Body of pancreas (tissue), 4 donors: ENCODE measurements around the gene TRIP11. TPM values are rescaled to one million over a fixed set of nuclear protein-coding genes. Genes with fewer than 3 reads are reported as not detected.

Experiments
- ATAC-seq: fragments of 150-250 bp; one replicate; pipeline ENCODE4 v1.9.1; 2016
- DNase-seq, 4 donors: peaks; one replicate each; pipeline ENCODE4 v3.0.0-alpha.2; 2019
- H3K27ac ChIP-seq, 4 donors: fragments of 200-600 bp; sonication (generic); 1 replicate in 3 of 4; 2 replicates in 1 of 4; pipeline versions ENCODE4 v1.5.1 to v1.6.1; 2016 to 2019; ENCODE audit warnings: mild to moderate bottlenecking in 1 of 4, mixed read lengths in 1 of 4, moderate library complexity in 1 of 4
- H3K27me3 ChIP-seq, 2 donors: fragments of 200-600 bp; sonication (generic); one replicate each; pipeline ENCODE4 v1.6.0; 2016; ENCODE audit warnings: mild to moderate bottlenecking in 1 of 2
- H3K36me3 ChIP-seq, 2 donors: fragments of 200-600 bp; sonication (generic); replicated peaks in 1 of 2; 2 replicates each; pipeline ENCODE4 v1.5.1; 2016; ENCODE audit warnings: low read depth in 2 of 2; ENCODE audit not compliant: insufficient read depth in 1 of 2
- H3K4me1 ChIP-seq: fragments of 200-600 bp; sonication (generic); one replicate; pipeline ENCODE4 v1.6.0; 2016
- H3K4me3 ChIP-seq, 2 donors: fragments of 200-600 bp; sonication (generic); 1 replicate in 1 of 2; 2 replicates in 1 of 2; pipeline ENCODE4 v1.5.1; 2016 to 2019
- H3K9me3 ChIP-seq, 3 donors: fragments of 200-600 bp; sonication (generic); 1 replicate in 2 of 3; 2 replicates in 1 of 3; pipeline ENCODE4 v1.5.1; 2016
- CTCF ChIP-seq, 7 experiments: fragments of 450-650 bp in 4 of 7; fragments of 200-600 bp in 3 of 7; sonication (generic) in 3 of 7; IDR thresholded peaks; one replicate each; pipeline ENCODE4 v1.5.1; 2016 to 2019; ENCODE audit warnings: antibody characterized with exemption in 7 of 7
- POLR2A ChIP-seq, 3 donors: fragments of 450-650 bp; IDR thresholded peaks; one replicate each; pipeline ENCODE4 v1.6.1; 2016; ENCODE audit warnings: antibody characterized with exemption in 3 of 3, mild to moderate bottlenecking in 2 of 3
- WGBS, 2 donors: methylation state at CpG; one replicate each; pipeline ENCODE4 v1.1.5; 2017; 5-methylcytosine and 5-hydroxymethylcytosine counted together
- intact Hi-C: fragments of 100-400 bp; cut with DNase I; formaldehyde crosslinking; loops from one replicate; pipeline ENCODE4 v1.15.1; 2023
- total RNA-seq, 2 donors: library from RNA; depleted of rRNA; stranded (reverse); fragments of >200 nt; gene quantifications; one replicate each; pipeline ENCODE4 v1.1.0, GENCODE V29; 2016

The TRIP11 gene
- total RNA-seq, 2 donors from 2014 or later: 25.2 to 33.6 TPM

DNA sequence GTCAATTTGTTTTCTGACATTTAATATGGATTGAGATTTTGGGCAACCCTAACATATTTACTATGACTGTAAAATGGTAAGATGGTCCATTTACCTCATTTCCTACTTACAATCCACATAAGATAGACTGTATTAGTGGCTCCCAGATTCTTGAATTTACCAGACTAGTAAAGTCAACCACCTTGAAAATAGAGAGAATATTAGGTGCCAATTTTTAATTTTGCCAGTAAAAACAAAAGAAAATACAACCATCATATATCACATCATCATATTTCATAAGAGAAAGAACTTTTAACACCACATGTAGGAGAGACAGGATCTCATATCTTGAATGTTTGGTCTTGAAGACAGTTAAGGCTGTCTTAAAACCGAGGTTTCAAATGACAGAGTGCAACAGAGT is 84.7 kb downstream of the TRIP11 start:
- no peaks in the 10 kb centered on the region for H3K36me3 ChIP-seq
- no peaks in the 10 kb centered on the region for H3K9me3 ChIP-seq
- H3K27me3 ChIP-seq: no peaks in the 10 kb centered on the region
- no peak overlapping the region for H3K27ac ChIP-seq
- DNase-seq: no peak
- no peak for TF ChIP-seq CTCF (IDR thresholded peaks at IDR 0.05)
- no peak for TF ChIP-seq POLR2A (IDR thresholded peaks at IDR 0.05)
- no peak overlapping the region for H3K4me3 ChIP-seq
- no peak for ATAC-seq
- intact Hi-C loops: no loop called here
- H3K4me1 ChIP-seq: peaks cover 5% of the 10 kb centered on the region
- 28 to 62% methylated on average over 1 of the region's 1 CpG for WGBS, 2 donors

DNA sequence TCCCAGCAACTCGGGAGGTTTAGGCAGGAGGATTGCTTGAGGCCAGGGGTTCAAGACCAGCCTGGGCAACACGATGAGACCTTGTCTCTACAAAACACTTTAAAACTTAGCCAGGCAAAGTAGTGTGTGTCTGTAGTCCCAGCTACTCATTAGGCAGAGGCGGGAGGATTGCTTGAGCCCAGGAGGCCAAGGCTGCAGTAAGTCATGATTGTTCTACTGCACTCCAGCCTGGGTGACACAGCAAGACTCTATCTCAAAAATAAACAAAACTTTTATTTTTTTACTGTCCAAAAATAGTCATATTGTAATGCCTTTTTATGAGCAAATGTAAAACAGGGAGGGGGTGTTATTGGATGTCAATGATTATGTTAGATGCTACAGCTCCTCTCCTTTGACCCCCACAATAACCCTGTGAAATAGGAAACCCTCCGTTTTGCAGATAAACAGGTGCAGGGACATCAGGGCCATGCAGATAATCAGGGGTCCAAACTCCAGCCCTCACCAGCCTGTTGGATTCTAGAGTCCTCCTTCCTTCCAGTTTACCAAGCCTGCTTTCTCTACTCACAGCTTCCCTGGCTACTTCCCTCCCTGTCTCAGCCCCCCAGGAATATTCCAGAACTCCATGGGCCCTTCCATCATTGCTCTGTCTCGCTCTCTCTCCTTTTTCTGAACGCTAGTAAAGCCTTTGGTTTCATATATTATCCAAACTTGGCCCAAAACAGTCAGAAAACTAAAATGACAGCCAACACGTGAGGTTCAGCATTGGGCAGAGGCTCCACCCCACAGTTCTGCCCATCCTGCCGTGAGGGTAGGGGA is 86.5 kb downstream of the TRIP11 start:
- Histone ChIP-seq H3K36me3 (no peaks in the 10 kb centered on the region), H3K27me3 (no peaks in the 10 kb centered on the region), H3K4me3 (no peak overlapping the region), H3K4me1 (peaks cover 6% of the 10 kb centered on the region), H3K27ac (no peak overlapping the region), H3K9me3 (no peaks in the 10 kb centered on the region)
- WGBS, 2 donors: 69 to 79% methylated on average over 8 of the region's 8 CpGs
- DNase-seq: no peak
- ATAC-seq: no peak
- intact Hi-C loops: no loop called here
- TF ChIP-seq POLR2A (IDR thresholded peaks at IDR 0.05) (no peak), CTCF (IDR thresholded peaks at IDR 0.05) (no peak)

DNA sequence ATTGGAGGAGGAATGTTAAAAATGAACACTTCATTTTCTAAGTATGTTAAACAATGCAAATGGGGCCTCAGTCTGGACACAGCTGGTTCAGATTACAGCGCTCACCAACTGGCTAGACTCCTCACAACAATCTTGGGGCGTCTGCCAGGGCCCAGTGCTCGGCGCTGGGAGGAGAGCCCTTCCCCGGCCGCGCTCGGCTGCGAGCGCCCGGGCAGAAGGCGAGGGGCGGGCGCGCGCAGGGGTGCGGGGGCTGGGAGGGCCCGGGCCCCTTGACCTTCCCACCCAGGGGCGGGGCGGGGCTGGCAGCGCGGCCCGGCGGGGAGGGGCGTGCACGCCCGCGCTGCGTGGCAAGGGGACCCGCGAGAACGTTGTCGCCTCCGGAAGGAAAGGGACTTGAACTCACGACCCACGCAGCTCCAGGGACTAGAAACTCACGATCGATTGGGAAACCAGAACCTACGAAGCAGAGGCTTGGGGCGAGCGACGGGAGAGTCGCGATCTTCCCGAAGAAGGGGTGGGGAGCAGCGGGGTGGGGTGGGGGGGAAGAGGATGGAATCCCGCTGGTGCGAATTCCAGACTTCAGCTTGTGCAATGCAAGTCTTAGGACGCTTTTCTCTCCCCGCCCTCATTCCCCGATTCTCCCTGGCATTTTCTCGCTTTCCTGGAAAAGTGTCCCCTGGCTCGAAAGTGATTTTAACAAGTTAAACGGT is 92.2 kb downstream of the TRIP11 start, which contains the start of gene FBLN5:
FBLN5 (minus strand) TSS at position 220 of the 710 bp plus-strand sequence. CDS start 465 bp downstream, outside the sequence.
- no peaks in the 10 kb centered on the region for H3K27me3 ChIP-seq
- peak; percentile 65 to 75 (median 69) for DNase-seq
- intact Hi-C loops: no loop called here
- H3K36me3 ChIP-seq: no peaks in the 10 kb centered on the region
- TF ChIP-seq CTCF (IDR thresholded peaks at IDR 0.05) (no peak), POLR2A (IDR thresholded peaks at IDR 0.05) (peak; percentile 23 to 48 (median 40))
- H3K9me3 ChIP-seq: no peaks in the 10 kb centered on the region
- peak within 1 kb of the TSS in 3 of 4 donors; percentile 38 to 66 (median 57) for H3K27ac ChIP-seq
- WGBS, 2 donors: 2% methylated on average over 25 to 54 of the region's 54 CpGs
- H3K4me3 ChIP-seq: peak within 1 kb of the TSS; percentile 41 to 45
- ATAC-seq: peak; percentile 82
- H3K4me1 ChIP-seq: peaks cover 5% of the 10 kb centered on the region

DNA sequence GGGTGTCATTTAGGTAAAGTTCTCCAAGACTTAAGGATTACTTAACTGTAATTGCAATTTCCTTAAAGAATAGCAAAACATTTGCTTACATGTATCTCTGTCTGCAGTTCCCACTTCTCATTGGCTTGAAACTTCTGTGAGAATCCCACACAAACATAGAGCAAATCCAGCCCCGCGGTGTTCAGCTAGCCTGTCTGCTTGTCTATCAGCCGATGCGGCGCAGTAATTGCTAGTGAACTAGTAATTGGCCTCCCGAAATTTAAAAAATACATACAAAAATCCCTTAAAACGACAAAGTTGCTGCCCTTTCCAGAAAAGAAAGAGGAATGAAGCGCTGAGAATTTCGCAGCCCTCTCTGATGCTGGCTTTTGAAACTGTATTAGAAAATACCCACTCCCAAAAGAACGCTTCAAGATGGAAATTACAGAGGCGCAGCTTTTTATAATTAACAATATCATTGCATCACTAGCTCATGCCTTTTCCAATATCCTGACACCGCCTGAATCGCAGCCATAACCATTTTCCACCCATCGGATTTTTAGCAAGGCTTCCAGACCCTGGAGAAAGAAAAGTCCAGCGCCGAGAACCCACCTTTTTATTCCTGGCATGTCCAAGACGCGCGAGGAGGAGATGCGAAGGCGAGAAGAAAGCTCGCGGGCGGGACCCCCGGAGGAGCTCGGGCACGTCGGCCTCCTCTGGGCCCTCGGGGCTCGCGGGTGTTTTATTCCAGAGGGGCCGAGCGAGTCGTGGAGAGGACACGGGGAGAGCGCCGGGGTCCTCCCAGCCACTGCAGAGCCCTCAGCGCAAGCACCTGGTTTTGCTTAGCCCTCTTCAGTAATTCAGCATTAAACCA is 93.0 kb downstream of the TRIP11 start:
- H3K36me3 ChIP-seq: no peaks in the 10 kb centered on the region
- no peaks in the 10 kb centered on the region for H3K9me3 ChIP-seq
- DNase-seq (peak in 2 of 4 donors; percentile 20 to 23), ATAC-seq (peak; percentile 38)
- H3K27ac ChIP-seq: peak overlapping the region in 3 of 4 donors; percentile 38 to 66 (median 57)
- H3K4me1 ChIP-seq: peaks cover 5% of the 10 kb centered on the region
- TF ChIP-seq CTCF (IDR thresholded peaks at IDR 0.05): no peak
- no peak for TF ChIP-seq POLR2A (IDR thresholded peaks at IDR 0.05)
- H3K4me3 ChIP-seq: peak overlapping the region; percentile 41 to 45
- 4 to 5% methylated on average over 36 to 38 of the region's 38 CpGs for WGBS, 2 donors
- intact Hi-C loops: no loop called here
- no peaks in the 10 kb centered on the region for H3K27me3 ChIP-seq
